ENCODE data around the gene MYLK.

Gene MYLK

GRCh38 chr3:123767564-123768292, 116.4 kb downstream of the MYLK start:
- DNase-seq: no peak

GRCh38 chr3:123767009-123767372, 117.1 kb downstream of the MYLK start:
- no peak for DNase-seq

- DNase-seq: no peak
Measured at GRCh38 chr3:123766193-123767008, 117.7 kb downstream of the MYLK start.

DNA sequence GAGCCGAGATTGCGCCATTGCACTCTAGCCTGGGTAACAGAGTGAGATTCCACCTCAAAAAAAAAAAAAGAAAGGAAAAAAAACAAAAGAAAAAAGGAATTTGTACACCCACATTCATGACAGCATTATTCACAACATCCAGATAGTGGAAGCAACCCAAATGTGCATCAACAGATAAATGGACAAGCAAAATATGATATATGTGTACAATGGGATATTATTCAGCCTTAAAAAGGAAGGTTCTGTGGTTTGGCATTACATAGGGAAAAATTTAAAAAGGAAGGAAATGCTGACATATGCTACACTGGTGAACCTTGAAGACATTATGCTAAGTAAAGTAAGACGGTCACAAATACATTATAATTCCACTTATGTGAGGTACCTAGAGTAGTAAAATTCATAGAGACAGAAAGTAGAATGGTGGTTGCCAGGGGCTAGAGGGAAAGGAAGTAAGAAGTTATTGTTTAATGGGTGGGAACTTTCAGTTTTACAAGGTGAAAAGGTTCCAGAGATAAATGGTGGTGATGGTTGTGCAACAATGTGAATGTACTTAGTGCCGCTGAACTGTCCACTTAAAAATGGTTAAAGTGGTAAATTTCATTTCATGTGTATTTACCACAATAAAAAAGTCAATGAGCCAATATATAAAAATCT, 118.5 kb downstream of the MYLK start:
- no peak for DNase-seq

- no peak for DNase-seq
Measured at GRCh38 chr3:123764647-123765046, 119.5 kb downstream of the MYLK start.

GRCh38 chr3:123762805-123763204, 121.3 kb downstream of the MYLK start:
- no peak for DNase-seq

GRCh38 chr3:123760817-123761216, 123.3 kb downstream of the MYLK start:
- DNase-seq: no peak

GRCh38 chr3:123759871-123760270, 124.3 kb downstream of the MYLK start:
- DNase-seq: no peak

- no peak for DNase-seq
Measured at GRCh38 chr3:123759311-123759710, 124.8 kb downstream of the MYLK start.

DNA sequence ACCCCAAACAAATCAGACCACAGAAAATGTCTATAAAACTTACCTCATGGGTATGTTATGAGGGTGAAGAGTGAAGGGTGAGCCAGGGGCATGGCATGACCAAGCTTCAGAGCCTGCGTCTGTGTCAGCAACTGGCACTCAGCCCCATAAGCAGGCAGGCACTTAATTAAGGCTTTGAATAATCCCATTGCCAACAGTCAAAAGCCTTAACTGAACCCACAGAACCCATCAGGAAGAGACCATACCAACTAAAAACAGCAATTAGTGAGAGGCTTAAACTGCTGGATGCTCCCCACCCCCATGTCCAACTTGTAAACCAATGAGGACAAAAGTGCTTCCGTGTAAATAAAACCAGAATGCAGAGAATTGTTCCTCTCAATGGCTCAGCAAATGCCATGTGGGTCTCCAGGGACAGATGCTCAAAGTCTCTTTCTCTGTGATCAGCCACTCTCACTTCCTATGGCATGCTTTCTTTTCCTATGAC, 126.0 kb downstream of the MYLK start:
- DNase-seq: peak; percentile 50

DNA sequence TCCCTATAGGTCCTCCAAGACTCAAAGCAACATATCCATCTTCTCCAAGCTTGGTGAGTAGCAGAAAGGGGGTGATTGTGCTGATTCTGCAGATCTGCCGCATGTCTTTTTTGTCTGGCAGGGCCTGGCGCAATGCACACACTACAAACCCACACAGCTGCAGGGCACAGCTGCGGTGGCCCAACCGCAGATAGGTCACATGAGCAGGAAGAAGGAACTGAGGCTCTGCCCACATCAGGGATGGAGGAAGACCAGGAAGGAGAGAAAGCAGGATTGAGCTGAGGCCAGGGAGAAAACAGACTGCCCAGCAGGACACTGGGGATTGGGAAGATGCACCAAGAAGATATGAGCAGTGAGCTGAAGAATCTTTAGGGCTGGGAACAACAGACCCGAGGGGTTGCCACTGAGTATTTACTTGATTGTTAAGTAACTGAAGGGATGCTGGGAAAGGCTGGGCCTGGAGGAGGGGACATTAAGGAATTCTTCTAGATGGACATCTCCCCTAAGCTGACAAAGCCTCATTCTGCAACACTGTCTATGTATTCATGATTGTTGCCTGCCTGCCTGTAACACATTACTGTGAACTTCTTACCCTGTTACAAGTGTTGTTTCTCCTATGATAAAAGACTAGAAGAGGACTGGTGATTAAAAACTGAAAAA, 126.7 kb downstream of the MYLK start:
- DNase-seq: no peak

DNA sequence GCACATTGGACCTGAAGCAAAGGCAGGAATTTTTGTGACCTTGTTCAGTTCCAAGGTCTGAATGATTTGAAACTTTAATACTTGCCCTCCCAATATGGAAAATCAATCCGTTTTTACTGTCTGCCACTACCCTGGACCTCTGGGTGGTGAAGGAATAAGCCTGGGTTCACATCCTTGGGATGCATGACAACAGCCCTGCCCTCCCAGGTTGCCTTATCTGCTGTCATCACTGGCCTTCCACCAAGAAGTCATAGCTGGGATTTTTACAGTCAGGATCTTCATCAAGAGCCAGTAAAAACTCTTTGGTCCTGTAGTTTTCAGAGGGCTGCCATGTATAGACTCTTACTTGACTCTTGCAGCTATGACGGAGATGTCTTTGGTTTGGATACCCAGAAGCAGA, 128.6 kb downstream of the MYLK start:
- DNase-seq: no peak

DNA sequence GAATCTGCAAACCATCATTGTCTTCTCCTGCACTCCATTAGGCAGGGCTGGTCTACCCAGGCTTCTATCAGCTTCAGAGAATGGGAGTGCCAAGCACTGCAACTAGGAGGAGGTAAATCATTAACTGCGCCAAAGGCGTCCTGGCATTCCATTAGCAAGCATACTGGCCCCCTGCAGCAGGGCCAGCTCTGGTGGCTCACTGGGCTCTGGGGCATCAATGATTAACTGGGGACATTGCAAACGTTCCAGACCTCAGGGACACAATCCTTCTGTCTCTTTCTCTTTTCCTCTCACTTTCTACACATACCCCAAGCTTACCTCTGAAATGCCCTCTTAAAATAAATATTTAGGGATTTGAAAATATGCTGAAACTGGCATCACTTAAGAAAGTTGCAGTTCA, 129.0 kb downstream of the MYLK start:
- no peak for DNase-seq

DNA sequence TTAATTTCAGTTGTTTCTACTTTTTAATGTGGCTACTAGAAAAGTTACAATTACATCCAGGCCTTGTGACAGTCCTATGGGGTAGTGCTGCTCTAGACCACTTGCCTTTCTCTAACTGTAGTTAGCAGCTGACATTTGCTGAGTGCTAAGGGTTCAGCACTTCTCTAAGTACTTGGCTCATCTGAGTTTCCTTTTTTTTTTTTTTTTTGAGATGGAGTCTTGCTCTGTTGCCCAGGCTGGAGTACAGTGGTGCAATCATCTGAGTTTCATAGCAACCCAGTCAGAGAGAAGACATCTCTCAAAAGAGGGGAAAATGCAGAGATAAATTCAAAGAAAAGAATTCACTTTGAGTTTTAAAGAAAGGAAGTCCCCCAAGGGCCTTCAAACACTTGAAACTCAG, 130.8 kb downstream of the MYLK start:
- no peak for DNase-seq

GRCh38 chr3:123752228-123752627, 131.9 kb downstream of the MYLK start:
- no peak for DNase-seq

- no peak for DNase-seq
Measured at GRCh38 chr3:123751433-123751832, 132.7 kb downstream of the MYLK start.

GRCh38 chr3:123750659-123751420, 133.3 kb downstream of the MYLK start:
- no peak for DNase-seq

DNA sequence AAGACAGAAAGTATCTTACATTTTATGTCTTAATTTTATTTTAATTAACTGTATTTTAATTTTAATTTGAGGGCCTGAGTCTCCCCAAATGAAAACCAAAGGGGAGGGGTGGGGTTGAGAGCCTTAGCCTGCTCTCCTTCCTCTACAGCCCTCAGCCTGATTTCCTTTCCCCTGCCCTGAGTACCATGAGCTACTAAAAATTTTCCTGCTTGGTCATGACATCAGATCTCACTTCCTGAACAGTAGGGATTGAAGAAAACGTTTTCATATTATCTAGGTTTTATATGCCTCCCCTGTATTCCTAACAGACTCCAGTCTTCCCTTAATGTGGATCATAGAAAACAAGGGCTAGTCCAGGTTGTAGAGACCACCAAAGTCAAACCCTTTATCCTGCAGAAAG, 133.9 kb downstream of the MYLK start:
- no peak for DNase-seq

DNA sequence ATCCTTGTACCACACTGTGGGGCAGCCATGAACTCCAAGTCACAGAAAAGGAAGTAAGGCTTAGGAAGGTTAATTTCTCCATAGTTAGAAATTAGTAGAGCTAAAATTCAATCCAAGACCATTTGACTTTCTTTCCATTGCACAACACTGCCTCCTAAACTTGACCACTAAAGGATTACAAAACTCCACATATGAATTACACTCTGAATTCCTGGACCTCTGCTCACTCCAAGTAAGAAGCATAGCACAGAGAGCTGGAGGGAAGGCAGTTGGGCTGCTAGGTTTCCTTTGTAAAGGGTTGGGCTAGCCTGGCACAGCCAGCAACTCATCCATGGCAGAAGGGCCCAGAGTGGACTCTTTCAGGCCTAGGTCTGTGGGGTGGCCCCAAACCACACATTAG, 134.4 kb downstream of the MYLK start:
- DNase-seq: no peak

DNA sequence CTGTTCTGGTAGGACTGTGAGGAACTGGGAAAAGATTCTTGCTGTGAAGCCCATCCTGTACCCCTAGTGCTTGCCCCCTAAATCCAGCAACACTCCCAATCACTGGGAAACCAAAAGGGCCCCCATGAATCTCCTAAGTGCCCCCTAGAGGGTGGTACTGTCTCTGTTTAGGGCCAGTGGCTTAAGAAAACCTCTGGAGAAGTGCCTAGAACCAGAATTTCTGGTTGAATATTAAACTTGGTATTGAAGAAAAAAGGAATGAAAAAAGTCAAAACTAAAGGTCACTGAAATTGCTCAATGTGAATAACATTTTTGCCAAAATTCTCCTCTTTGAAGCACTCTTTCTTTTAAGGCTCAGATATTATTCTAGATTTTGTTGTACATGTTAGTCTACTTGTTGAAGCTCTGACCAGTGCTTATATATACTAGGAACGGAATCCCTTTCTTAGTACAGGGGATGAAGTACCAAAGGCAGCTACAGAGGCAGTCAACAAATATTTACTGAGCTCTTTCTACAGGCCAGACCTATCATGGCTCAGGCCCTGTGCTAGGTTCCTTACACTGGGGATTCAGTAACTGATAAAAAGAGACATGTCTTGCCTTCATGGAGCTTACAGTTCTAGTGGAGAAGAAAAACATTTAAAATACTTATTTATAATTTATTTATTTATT, 138.8 kb downstream of the MYLK start:
- DNase-seq: no peak

DNA sequence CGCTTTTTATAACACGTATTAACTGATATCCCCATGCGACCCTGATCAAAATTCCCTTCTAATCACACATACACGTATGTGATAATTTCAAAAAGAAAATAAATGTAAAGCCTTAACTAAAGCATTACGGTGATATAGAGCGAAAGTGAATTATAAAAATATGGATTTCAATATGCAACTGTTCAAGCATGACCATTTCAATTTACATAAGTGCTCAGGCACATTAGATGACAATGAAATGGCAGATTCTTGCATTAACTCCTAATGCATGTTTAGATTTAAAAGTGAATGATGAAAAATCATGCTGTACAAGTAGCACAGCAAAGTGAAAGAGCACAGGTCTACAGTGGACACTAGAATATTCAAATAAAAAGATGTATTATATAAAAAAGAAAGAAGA, 140.1 kb downstream of the MYLK start:
- DNase-seq: no peak

DNA sequence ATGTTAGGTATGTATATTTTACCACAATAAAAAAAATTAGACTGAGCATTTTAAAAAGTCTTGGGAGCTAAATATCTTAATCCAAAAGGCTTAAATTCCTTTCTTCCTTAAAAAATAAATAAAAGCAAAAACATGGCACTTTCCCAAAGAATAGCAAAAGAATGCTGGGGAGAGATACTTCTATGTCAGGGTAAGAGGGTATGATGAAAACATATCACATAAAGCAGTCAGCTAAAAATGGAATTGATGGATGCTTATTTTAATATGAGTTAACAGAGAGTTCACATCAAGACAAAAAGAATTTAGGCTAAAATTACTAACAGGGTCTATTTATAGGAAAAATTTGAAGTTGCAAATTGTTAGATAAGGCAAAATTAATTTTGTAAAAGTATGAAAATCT, 141.0 kb downstream of the MYLK start:
- no peak for DNase-seq

All from NCI-H1417 treated with DMSO at 0.1 percent for 48 hours (cell line).